Natural killer cell (primary cell): Measurements from ENCODE around the gene MAN2B2. TPM values are rescaled to one million over a fixed set of nuclear protein-coding genes. Genes with fewer than 3 reads are reported as not detected.
A peak's percentile ranks its signal among the peaks of the same experiment; 100 is the strongest.

ENCODE experiments used
- ATAC-seq, 3 donors: fragments of 150-1000 bp in 2 of 3; fragments of 200-7000 bp in 1 of 3; cut with Tn5 transposase; 1 replicate in 1 of 3; 2 replicates in 2 of 3; pipeline ENCODE4 v1.10.0; 2021; ENCODE audit warnings: mild to moderate bottlenecking in 2 of 3, moderate library complexity in 2 of 3
- DNase-seq, 2 donors: peaks; one replicate each; pipeline versions ENCODE4 v3.0.0 to v3.0.0-alpha.2; 2013 to 2021; ENCODE audit warnings: mixed read lengths in 1 of 2
- H3K27ac ChIP-seq: one replicate; pipeline ENCODE4 v1.5.1; 2013; ENCODE audit warnings: mild to moderate bottlenecking, low read length
- H3K27me3 ChIP-seq: one replicate; pipeline ENCODE4 v1.6.1; 2013; ENCODE audit warnings: low read length; ENCODE audit not compliant: control insufficient read depth, insufficient read depth
- H3K36me3 ChIP-seq: one replicate; pipeline ENCODE4 v1.6.1; 2013; ENCODE audit warnings: low read length; ENCODE audit not compliant: control insufficient read depth, insufficient read depth
- H3K4me1 ChIP-seq: one replicate; pipeline ENCODE4 v1.6.1; 2013; ENCODE audit warnings: low read length; ENCODE audit not compliant: control insufficient read depth, insufficient read depth
- H3K4me3 ChIP-seq: one replicate; pipeline ENCODE4 v1.5.1; 2013; ENCODE audit warnings: low read length
- H3K9me3 ChIP-seq: one replicate; pipeline ENCODE4 v1.6.1; 2013; ENCODE audit warnings: low read length; ENCODE audit not compliant: control insufficient read depth, insufficient read depth
- H3K27ac Mint-ChIP-seq, 2 donors: one replicate each; pipeline ENCODE4 v1.8.0; 2022; ENCODE audit warnings: mild to moderate bottlenecking in 2 of 2, mixed read lengths in 2 of 2, moderate library complexity in 1 of 2
- H3K27me3 Mint-ChIP-seq, 2 donors: one replicate each; pipeline ENCODE4 v1.8.0; 2022; ENCODE audit warnings: low read depth in 2 of 2, mixed read lengths in 2 of 2
- H3K36me3 Mint-ChIP-seq: one replicate; pipeline ENCODE4 v1.8.0; 2022; ENCODE audit warnings: mixed read lengths
- H3K4me1 Mint-ChIP-seq, 2 donors: one replicate each; pipeline ENCODE4 v1.8.0; 2022; ENCODE audit warnings: mixed read lengths in 2 of 2
- H3K4me3 Mint-ChIP-seq: one replicate; pipeline ENCODE4 v1.8.0; 2022; ENCODE audit warnings: mild to moderate bottlenecking, moderate library complexity, mixed read lengths
- H3K9me3 Mint-ChIP-seq, 2 donors: one replicate each; pipeline ENCODE4 v1.8.0; 2022; ENCODE audit warnings: mixed read lengths in 2 of 2
- WGBS: methylation state at CpG from one replicate; pipeline ENCODE4 v1.1.7; 2013; ENCODE audit warnings: missing lambda C conversion rate; ENCODE audit not compliant: insufficient coverage; 5-methylcytosine and 5-hydroxymethylcytosine counted together
- intact Hi-C: fragments of 100-400 bp; cut with micrococcal nuclease; formaldehyde crosslinking; loops from one replicate; pipeline ENCODE4 v1.14.2; 2022
- total RNA-seq, 4 donors: library from RNA; stranded (reverse); fragments of 120-200 nt in 1 of 4; gene quantifications; one replicate each; pipeline versions ENCODE4 v1.2.3 to v1.2.4, GENCODE V29; 2013 to 2022
- TF ChIP-seq, protein P1 (sequence below): fragments of 200-600 bp; IDR thresholded peaks from one replicate; pipeline ENCODE4 v1.8.0; 2022; ENCODE audit warnings: antibody characterized with exemption

The MAN2B2 gene
- total RNA-seq, 3 donors from 2014 or later (not counting 1 experiment from before 2014, with no cell fraction given) = 34.5 to 47.8 (median 39.0) TPM

DNA sequence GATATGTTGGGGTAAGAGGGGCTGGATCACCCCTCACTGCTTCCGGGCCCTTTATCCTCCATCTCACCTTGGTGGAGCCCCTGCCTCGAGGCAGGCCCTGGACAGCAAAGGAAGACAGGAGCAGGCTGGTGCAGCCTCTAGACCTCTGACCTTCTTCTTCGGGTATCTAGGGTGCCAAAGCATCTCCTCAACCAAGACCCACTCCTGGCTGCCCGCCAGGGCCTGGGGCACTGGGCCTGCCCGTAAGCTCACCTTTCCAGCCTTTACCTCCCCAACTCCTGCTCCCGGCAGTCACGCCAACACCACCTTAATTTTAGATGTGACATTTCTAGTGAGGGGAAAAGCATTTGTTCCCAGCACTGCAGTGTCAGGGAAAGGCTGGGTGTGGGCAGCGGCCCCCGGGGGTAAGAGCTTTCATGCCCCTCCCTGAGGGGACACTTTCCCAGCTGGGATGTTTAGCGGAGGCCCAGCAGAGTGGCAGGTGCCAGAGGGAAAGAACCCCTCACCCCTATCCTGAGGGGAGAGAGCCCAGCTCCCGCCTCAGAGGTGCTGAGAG lies 6.7 kb downstream of the MAN2B2 start:
- Histone ChIP-seq H3K4me1 (no peaks in the 10 kb centered on the region), H3K27me3 (no peaks in the 10 kb centered on the region), H3K27ac (no peak overlapping the region), H3K9me3 (no peaks in the 10 kb centered on the region), H3K36me3 (peaks cover 44% of the 10 kb centered on the region), H3K4me3 (no peak overlapping the region)
- H3K4me1 Mint-ChIP-seq = peaks cover 0 to 27% of the 10 kb centered on the region in 2 donors
- ATAC-seq (no peak), DNase-seq (no peak)
- no peaks in the 10 kb centered on the region for H3K27me3 Mint-ChIP-seq
- H3K27ac Mint-ChIP-seq = no peak overlapping the region
- over 99% methylated on average over 9 of the region's 11 CpGs for WGBS
- intact Hi-C loops = no loop called here
- TF ChIP-seq, protein P1, sequence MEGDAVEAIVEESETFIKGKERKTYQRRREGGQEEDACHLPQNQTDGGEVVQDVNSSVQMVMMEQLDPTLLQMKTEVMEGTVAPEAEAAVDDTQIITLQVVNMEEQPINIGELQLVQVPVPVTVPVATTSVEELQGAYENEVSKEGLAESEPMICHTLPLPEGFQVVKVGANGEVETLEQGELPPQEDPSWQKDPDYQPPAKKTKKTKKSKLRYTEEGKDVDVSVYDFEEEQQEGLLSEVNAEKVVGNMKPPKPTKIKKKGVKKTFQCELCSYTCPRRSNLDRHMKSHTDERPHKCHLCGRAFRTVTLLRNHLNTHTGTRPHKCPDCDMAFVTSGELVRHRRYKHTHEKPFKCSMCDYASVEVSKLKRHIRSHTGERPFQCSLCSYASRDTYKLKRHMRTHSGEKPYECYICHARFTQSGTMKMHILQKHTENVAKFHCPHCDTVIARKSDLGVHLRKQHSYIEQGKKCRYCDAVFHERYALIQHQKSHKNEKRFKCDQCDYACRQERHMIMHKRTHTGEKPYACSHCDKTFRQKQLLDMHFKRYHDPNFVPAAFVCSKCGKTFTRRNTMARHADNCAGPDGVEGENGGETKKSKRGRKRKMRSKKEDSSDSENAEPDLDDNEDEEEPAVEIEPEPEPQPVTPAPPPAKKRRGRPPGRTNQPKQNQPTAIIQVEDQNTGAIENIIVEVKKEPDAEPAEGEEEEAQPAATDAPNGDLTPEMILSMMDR = no peak
- peaks cover 7% of the 10 kb centered on the region for H3K36me3 Mint-ChIP-seq
- H3K4me3 Mint-ChIP-seq = no peak overlapping the region
- H3K9me3 Mint-ChIP-seq = peaks cover 4% of the 10 kb centered on the region in 2 donors

DNA sequence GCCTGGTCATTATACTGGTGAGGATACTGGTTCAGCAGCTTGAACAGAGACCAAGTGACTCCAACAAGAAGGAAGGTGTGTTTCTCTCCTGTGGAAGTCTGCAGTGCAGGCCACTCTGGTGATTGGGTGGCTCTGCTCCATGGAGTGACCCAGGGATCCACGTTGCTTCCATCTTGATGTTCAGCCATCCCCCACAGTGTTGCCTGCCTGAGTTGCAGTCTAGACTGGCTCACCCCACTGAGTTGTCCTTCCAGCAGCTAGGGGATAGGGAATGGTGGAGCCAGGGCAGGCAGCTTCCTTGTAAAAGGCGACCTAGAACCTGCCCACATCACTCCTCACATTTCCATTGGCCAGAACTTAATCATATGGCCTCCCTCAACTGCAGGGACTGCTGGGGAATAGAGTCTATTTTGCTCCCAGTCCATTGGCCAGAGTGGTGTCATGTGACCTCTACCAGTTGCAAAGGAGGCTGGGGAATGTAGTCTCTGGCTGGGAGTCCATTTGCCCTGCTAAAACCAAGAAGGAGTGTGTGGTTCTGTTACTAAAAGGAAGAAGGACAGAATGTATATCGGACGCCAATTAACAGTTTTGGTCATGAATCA lies 8.0 kb downstream of the MAN2B2 start:
- no peak overlapping the region for H3K4me3 ChIP-seq
- H3K27ac Mint-ChIP-seq = no peak overlapping the region
- intact Hi-C loops = no loop called here
- H3K9me3 Mint-ChIP-seq = peaks cover 4% of the 10 kb centered on the region in 2 donors
- peaks cover 0 to 23% of the 10 kb centered on the region in 2 donors for H3K4me1 Mint-ChIP-seq
- ATAC-seq (peak in 2 of 3 donors; percentile 70), DNase-seq (peak in 1 of 2 donors; percentile 36)
- no peaks in the 10 kb centered on the region for H3K9me3 ChIP-seq
- H3K27me3 Mint-ChIP-seq = no peaks in the 10 kb centered on the region
- no peaks in the 10 kb centered on the region for H3K27me3 ChIP-seq
- WGBS = 98% methylated on average over 4 of the region's 4 CpGs
- H3K4me3 Mint-ChIP-seq = no peak overlapping the region
- peaks cover 7% of the 10 kb centered on the region for H3K36me3 Mint-ChIP-seq
- peaks cover 47% of the 10 kb centered on the region for H3K36me3 ChIP-seq
- no peaks in the 10 kb centered on the region for H3K4me1 ChIP-seq
- TF ChIP-seq, protein P1 = no peak
- H3K27ac ChIP-seq = no peak overlapping the region

DNA sequence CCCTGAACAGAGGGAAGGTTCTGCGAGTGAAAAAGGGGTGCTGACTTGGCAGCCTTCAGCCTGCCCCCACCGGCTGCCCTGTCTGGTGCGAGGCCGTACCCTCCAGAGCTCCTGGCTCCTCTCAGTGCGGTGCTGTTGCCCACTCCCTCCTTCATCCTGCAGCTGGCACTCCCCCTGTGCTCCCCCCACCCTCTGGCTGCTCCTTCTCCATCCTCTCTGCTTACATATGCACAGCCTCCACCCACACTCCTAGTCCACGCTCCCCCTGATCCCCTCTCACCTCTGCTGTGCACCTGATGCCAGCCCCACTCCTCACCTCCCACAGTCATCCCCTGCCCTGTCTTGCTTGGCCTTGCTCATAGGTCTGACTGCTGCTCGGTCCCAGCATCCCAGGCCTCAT lies 9.9 kb downstream of the MAN2B2 start:
- peaks cover 4% of the 10 kb centered on the region for H3K36me3 Mint-ChIP-seq
- Histone ChIP-seq H3K4me1 (no peaks in the 10 kb centered on the region), H3K9me3 (no peaks in the 10 kb centered on the region), H3K27ac (no peak overlapping the region), H3K27me3 (no peaks in the 10 kb centered on the region), H3K4me3 (no peak overlapping the region), H3K36me3 (peaks cover 44% of the 10 kb centered on the region)
- no peaks in the 10 kb centered on the region for H3K9me3 Mint-ChIP-seq
- 97% methylated on average over 7 of the region's 7 CpGs for WGBS
- no peak overlapping the region for H3K4me3 Mint-ChIP-seq
- DNase-seq = no peak
- peak overlapping the region in 1 of 2 donors; percentile 11 for H3K27ac Mint-ChIP-seq
- intact Hi-C loops = no loop called here
- no peaks in the 10 kb centered on the region for H3K27me3 Mint-ChIP-seq
- TF ChIP-seq, protein P1 = no peak
- peaks cover 0 to 15% of the 10 kb centered on the region in 2 donors for H3K4me1 Mint-ChIP-seq
- ATAC-seq = no peak
